Fibroblast of pulmonary artery (primary cell): ENCODE measurements around the gene MED26.
A peak's percentile ranks its signal among the peaks of the same experiment; 100 is the strongest.

Source experiments
- DNase-seq: peaks from one replicate; pipeline ENCODE4 v3.0.0-alpha.2; 2010; ENCODE audit warnings: low read depth
- H3K4me3 ChIP-seq: replicated peaks from 2 replicates; pipeline ENCODE4 v1.5.1; 2011; ENCODE audit warnings: low read depth, mild to moderate bottlenecking, control low read depth, low read length, moderate library complexity
- CTCF ChIP-seq: IDR thresholded peaks from 2 replicates; pipeline ENCODE4 v1.5.1; 2011; ENCODE audit warnings: mild to moderate bottlenecking, control low read depth, low read length, inconsistent platforms; ENCODE audit errors: missing control alignments

The MED26 gene

GRCh38 chr19:16628984-16629691 lies 1.1 kb upstream of the MED26 start:
- DNase-seq: peak; percentile 62
- no peak for TF ChIP-seq CTCF
- peak overlapping the region; percentile 86 for H3K4me3 ChIP-seq

- DNase-seq: no peak
- TF ChIP-seq CTCF: no peak
- H3K4me3 ChIP-seq: peak overlapping the region; percentile 75
Measured at GRCh38 chr19:16627928-16628182, 149 bp downstream of the MED26 start.

GRCh38 chr19:16627193-16627927 lies 644 bp downstream of the MED26 start:
- H3K4me3 ChIP-seq: peak overlapping the region; percentile 75
- no peak for DNase-seq
- no peak for TF ChIP-seq CTCF

- H3K4me3 ChIP-seq: peak overlapping the region; percentile 75
- no peak for DNase-seq
- TF ChIP-seq CTCF: no peak
Measured at GRCh38 chr19:16626796-16627192, 1.2 kb downstream of the MED26 start.

GRCh38 chr19:16625163-16625958 lies 2.6 kb downstream of the MED26 start:
- no peak for DNase-seq
- H3K4me3 ChIP-seq: no peak overlapping the region
- TF ChIP-seq CTCF: no peak

- no peak for TF ChIP-seq CTCF
- DNase-seq: no peak
- no peak overlapping the region for H3K4me3 ChIP-seq
Measured at GRCh38 chr19:16624236-16624635, 3.8 kb downstream of the MED26 start.
